Right lobe of liver (tissue), 6 donors: ENCODE measurements around the gene WWC2. TPM values are rescaled to one million over a fixed set of nuclear protein-coding genes. Genes with fewer than 3 reads are reported as not detected.

Experiments used
- ATAC-seq, 4 donors: fragments of 200-7000 bp; cut with Tn5 transposase; one replicate each; pipeline ENCODE4 v1.9.1; 2020; ENCODE audit warnings: mild to moderate bottlenecking in 4 of 4, moderate library complexity in 4 of 4
- DNase-seq, 3 donors: peaks; one replicate each; pipeline ENCODE4 v3.0.0-alpha.2; 2020
- H3K27ac ChIP-seq, 3 donors: fragments of 200-600 bp; one replicate each; pipeline ENCODE4 v1.8.0; 2022
- H3K27me3 ChIP-seq, 2 donors: fragments of 200-600 bp; one replicate each; pipeline ENCODE4 v1.8.0; 2022
- H3K36me3 ChIP-seq, 4 donors: fragments of 200-600 bp; sonication (generic) in 1 of 4; one replicate each; pipeline versions ENCODE4 v1.5.1 to v1.8.0; 2017 to 2022; ENCODE audit warnings: control low read depth in 1 of 4
- H3K4me1 ChIP-seq, 4 donors: fragments of 200-600 bp; sonication (generic) in 1 of 4; one replicate each; pipeline versions ENCODE4 v1.5.1 to v1.8.0; 2017 to 2022; ENCODE audit warnings: control low read depth in 1 of 4
- H3K4me3 ChIP-seq, 3 donors: fragments of 200-600 bp; one replicate each; pipeline ENCODE4 v1.8.0; 2022
- H3K9me3 ChIP-seq, 4 donors: fragments of 200-600 bp; sonication (generic) in 1 of 4; one replicate each; pipeline versions ENCODE4 v1.5.1 to v1.8.0; 2017 to 2022; ENCODE audit warnings: control low read depth in 1 of 4
- CTCF ChIP-seq, 4 donors: fragments of 200-600 bp in 3 of 4; fragments of 450-650 bp in 1 of 4; IDR thresholded peaks; one replicate each; pipeline versions ENCODE4 v1.5.1 to v1.8.0; 2016 to 2022; ENCODE audit warnings: antibody characterized with exemption in 4 of 4, mild to moderate bottlenecking in 2 of 4
- POLR2A ChIP-seq: fragments of 450-650 bp; IDR thresholded peaks from one replicate; pipeline ENCODE4 v1.6.1; 2017; ENCODE audit warnings: antibody characterized with exemption, mild to moderate bottlenecking
- WGBS: methylation state at CpG from one replicate; pipeline ENCODE4 v1.1.6; 2018; ENCODE audit warnings: low coverage, low lambda C conversion rate; ENCODE audit not compliant: insufficient coverage; ENCODE audit errors: missing lambda C conversion rate; 5-methylcytosine and 5-hydroxymethylcytosine counted together
- intact Hi-C, 2 donors: fragments of 100-400 bp; cut with DNase I; formaldehyde crosslinking; loops; one replicate each; pipeline versions ENCODE4 v1.11.2 to v1.14.1; 2022
- total RNA-seq, 6 experiments: library from RNA; depleted of rRNA in 2 of 6; stranded (reverse); fragments of >200 nt in 2 of 6; fragmentation: NEBNext Ultra II Directional in 3 of 6; extraction: Animal tissue kit (Norgen Biotek cat#: 25700) in 3 of 6; gene quantifications; one replicate each; pipeline versions ENCODE4 v1.1.0 to v1.2.4, GENCODE V29; 2016 to 2023
- donor health status: DM: no; HTN: yes; CAD: no.
- donor health status: DM: no; HTN: no; CAD: no.
- donor health status: DM: no; HTN: no; CAD: no.
- donor health status: DM: no; HTN: yes; CAD: no.
- donor health status: DM: no; HTN: yes; CAD: no.

WWC2 gene
- total RNA-seq, 6 experiments from 2014 or later, result 19.5 to 48.9 (median 34.4) TPM

- Histone ChIP-seq H3K27ac (peak overlapping the region; percentile 97 to 98 (median 98)), H3K36me3 (no peaks in the 10 kb centered on the region), H3K27me3 (no peaks in the 10 kb centered on the region), H3K9me3 (no peaks in the 10 kb centered on the region), H3K4me1 (peaks cover 0 to 29% (median 4%) of the 10 kb centered on the region in 4 donors), H3K4me3 (peak overlapping the region; percentile 62 to 87 (median 81))
- TF ChIP-seq CTCF (IDR thresholded peaks at IDR 0.05), result no peak
- ATAC-seq, result no peak
- 4% methylated on average over 3 of the region's 3 CpGs for WGBS
- DNase-seq, result no peak
- intact Hi-C loops, result no loop called here
Measured at GRCh38 chr4:183100298-183100599, 1.2 kb downstream of the WWC2 start.

GRCh38 chr4:183100827-183101226 is 1.8 kb downstream of the WWC2 start:
- 24% methylated on average over 6 of the region's 6 CpGs for WGBS

GRCh38 chr4:183101956-183102480 is 3.0 kb downstream of the WWC2 start:
- no peak for DNase-seq
- peaks cover 0 to 34% (median 5%) of the 10 kb centered on the region in 4 donors for H3K4me1 ChIP-seq
- 26% methylated on average over 4 of the region's 4 CpGs for WGBS
- no peaks in the 10 kb centered on the region for H3K9me3 ChIP-seq
- H3K27me3 ChIP-seq, result no peaks in the 10 kb centered on the region
- ATAC-seq, result peak in 1 of 4 donors; percentile 2
- H3K4me3 ChIP-seq, result no peak overlapping the region
- H3K27ac ChIP-seq, result peak overlapping the region in 2 of 3 donors; percentile 97 to 98
- H3K36me3 ChIP-seq, result no peaks in the 10 kb centered on the region
- intact Hi-C loops, result no loop called here
- TF ChIP-seq POLR2A (no peak), CTCF (IDR thresholded peaks at IDR 0.05) (no peak)

More at GRCh38 chr4:183100827-183101226, 1.8 kb downstream of the WWC2 start:
- peaks cover 0 to 28% (median 4%) of the 10 kb centered on the region in 4 donors for H3K4me1 ChIP-seq
- no peaks in the 10 kb centered on the region for H3K9me3 ChIP-seq
- ATAC-seq (peak in 1 of 4 donors; percentile 1), DNase-seq (no peak)
- TF ChIP-seq POLR2A (no peak), CTCF (IDR thresholded peaks at IDR 0.05) (no peak)
- peak overlapping the region; percentile 97 to 98 (median 98) for H3K27ac ChIP-seq
- intact Hi-C loops, result no loop called here
- H3K36me3 ChIP-seq, result no peaks in the 10 kb centered on the region
- H3K27me3 ChIP-seq, result no peaks in the 10 kb centered on the region
- H3K4me3 ChIP-seq, result peak overlapping the region; percentile 62 to 87 (median 81)

GRCh38 chr4:183105092-183105491 is 6.0 kb downstream of the WWC2 start:
- ATAC-seq (no peak), DNase-seq (no peak)
- Histone ChIP-seq H3K36me3 (no peaks in the 10 kb centered on the region), H3K4me1 (peaks cover 0 to 46% (median 12%) of the 10 kb centered on the region in 4 donors), H3K9me3 (no peaks in the 10 kb centered on the region), H3K4me3 (no peak overlapping the region), H3K27ac (no peak overlapping the region), H3K27me3 (no peaks in the 10 kb centered on the region)
- intact Hi-C loops, result no loop called here
- TF ChIP-seq CTCF (IDR thresholded peaks at IDR 0.05) (no peak), POLR2A (no peak)
- WGBS, result 89% methylated on average over 3 of the region's 5 CpGs

- Histone ChIP-seq H3K27me3 (no peaks in the 10 kb centered on the region), H3K27ac (peak overlapping the region in 2 of 3 donors; percentile 33 to 55), H3K36me3 (no peaks in the 10 kb centered on the region), H3K4me3 (no peak overlapping the region), H3K9me3 (no peaks in the 10 kb centered on the region), H3K4me1 (peaks cover 0 to 52% (median 19%) of the 10 kb centered on the region in 4 donors)
- ATAC-seq (no peak), DNase-seq (no peak)
- TF ChIP-seq CTCF (IDR thresholded peaks at IDR 0.05), result no peak
- TF ChIP-seq POLR2A, result no peak
- intact Hi-C loops, result no loop called here
- no CpG with 5 or more reads among the region's 4 CpGs for WGBS
Measured at GRCh38 chr4:183106839-183107238, 7.8 kb downstream of the WWC2 start.
